MM.1S (cell line): ENCODE measurements around the gene TTC7B.

Source experiments
- DNase-seq: peaks from one replicate; pipeline ENCODE4 v3.0.0-alpha.2; 2015
- H2AFZ ChIP-seq: fragments of 300-600 bp; sonication (generic); 2 replicates; pipeline ENCODE4 v1.6.0; 2016; ENCODE audit warnings: antibody characterized with exemption, low read length
- H3F3A ChIP-seq: fragments of 300-600 bp; sonication (generic); 2 replicates; pipeline ENCODE4 v1.6.1; 2016; ENCODE audit warnings: mild to moderate bottlenecking, antibody characterized with exemption, low read length, moderate library complexity, mixed read lengths; ENCODE audit not compliant: insufficient read depth
- H3K27ac ChIP-seq: fragments of 300-600 bp; sonication (generic); 2 replicates; pipeline ENCODE4 v1.5.1; 2016; ENCODE audit warnings: mild to moderate bottlenecking, low read length
- H3K27me3 ChIP-seq: fragments of 300-600 bp; sonication (generic); replicated peaks from 2 replicates; pipeline ENCODE4 v1.6.0; 2016; ENCODE audit warnings: low read length; ENCODE audit not compliant: insufficient read depth
- H3K36me3 ChIP-seq: fragments of 300-600 bp; sonication (generic); replicated peaks from 2 replicates; pipeline ENCODE4 v1.6.1; 2016; ENCODE audit warnings: mild to moderate bottlenecking, low read length, mixed read lengths; ENCODE audit not compliant: insufficient read depth
- H3K4me1 ChIP-seq: fragments of 300-600 bp; sonication (generic); 2 replicates; pipeline ENCODE4 v1.6.1; 2016; ENCODE audit warnings: low read length, mixed read lengths
- H3K4me2 ChIP-seq: fragments of 300-600 bp; sonication (generic); 2 replicates; pipeline ENCODE4 v1.6.0; 2016; ENCODE audit warnings: low read depth, low read length
- H3K4me3 ChIP-seq: fragments of 300-600 bp; sonication (generic); 2 replicates; pipeline ENCODE4 v1.5.1; 2016; ENCODE audit warnings: low read length, mixed read lengths
- H3K79me2 ChIP-seq: fragments of 300-600 bp; sonication (generic); 2 replicates; pipeline ENCODE4 v1.6.1; 2016; ENCODE audit warnings: mixed run types, low read length, mixed read lengths
- H3K9ac ChIP-seq: fragments of 300-600 bp; sonication (generic); 2 replicates; pipeline ENCODE4 v1.6.1; 2016; ENCODE audit warnings: low read length, mixed read lengths
- H3K9me2 ChIP-seq: fragments of 300-600 bp; sonication (generic); replicated peaks from 2 replicates; pipeline ENCODE4 v1.6.1; 2016; ENCODE audit warnings: mild to moderate bottlenecking, low read length, mixed read lengths; ENCODE audit not compliant: insufficient read depth
- H3K9me3 ChIP-seq: fragments of 300-600 bp; sonication (generic); replicated peaks from 2 replicates; pipeline ENCODE4 v1.6.1; 2016; ENCODE audit warnings: mild to moderate bottlenecking, low read length, mixed read lengths; ENCODE audit not compliant: insufficient read depth
- H4K20me1 ChIP-seq: fragments of 300-600 bp; sonication (generic); 2 replicates; pipeline ENCODE4 v1.6.1; 2016; ENCODE audit warnings: mild to moderate bottlenecking, low read length, moderate library complexity, mixed read lengths; ENCODE audit not compliant: insufficient read depth
- EZH2 ChIP-seq: fragments of 300-600 bp; sonication (generic); optimal IDR thresholded peaks from 2 replicates; pipeline ENCODE3; 2017; ENCODE audit warnings: low read depth, mild to moderate bottlenecking, antibody characterized with exemption, low read length, mixed read lengths
- EZH2phosphoT487 ChIP-seq: fragments of 300-600 bp; sonication (generic); IDR thresholded peaks from 2 replicates; pipeline ENCODE4 v1.6.1; 2018; ENCODE audit warnings: antibody characterized with exemption, low read length
- TF ChIP-seq, protein P1 (sequence below): fragments of 300-600 bp; sonication (generic); IDR thresholded peaks from 2 replicates; pipeline ENCODE4 v1.5.1; 2016; ENCODE audit warnings: antibody characterized with exemption, low read length, mixed read lengths

Gene TTC7B

DNA sequence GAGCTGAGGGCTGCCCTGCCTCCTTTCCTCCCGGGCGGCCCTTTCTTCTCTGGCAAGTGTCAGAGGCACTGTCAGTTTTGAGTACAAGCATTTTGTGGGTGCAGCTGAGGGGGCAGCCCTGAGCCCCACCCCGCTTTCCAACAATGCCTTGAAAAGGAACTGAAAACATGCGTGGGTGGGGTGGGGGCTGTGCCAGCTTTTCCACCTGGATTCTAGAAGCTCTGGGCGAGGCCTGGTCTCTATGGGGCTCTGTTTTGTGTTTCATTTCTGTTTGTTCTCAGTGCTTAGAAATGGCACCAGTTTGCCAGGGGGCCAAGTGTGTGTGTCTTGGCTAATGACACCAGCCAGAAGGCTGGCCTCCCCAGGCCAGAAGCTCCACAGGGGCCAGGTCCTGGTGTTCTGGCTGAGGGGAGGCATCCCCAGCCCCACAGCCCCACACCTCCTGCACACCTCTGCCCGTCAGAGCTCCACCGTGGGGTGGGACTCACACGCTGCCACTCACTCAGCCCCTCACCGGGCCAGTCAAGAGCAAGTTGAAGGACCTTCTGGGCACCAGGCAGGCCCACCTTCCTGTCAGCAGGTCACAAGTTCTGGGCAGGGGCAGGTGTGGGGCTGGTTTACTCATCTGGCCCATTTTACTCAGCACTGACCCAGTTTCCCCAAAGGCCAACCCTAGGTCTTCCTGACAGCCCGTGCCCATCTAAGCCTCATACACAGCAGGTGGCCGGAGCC lies 264.3 kb downstream of the TTC7B start:
- Histone ChIP-seq H3K36me3 (no peaks in the 10 kb centered on the region), H3K9me3 (no peaks in the 10 kb centered on the region), H2AFZ (no peak overlapping the region), H4K20me1 (no peaks in the 10 kb centered on the region), H3K9ac (no peak overlapping the region), H3K4me3 (no peak overlapping the region), H3K4me2 (no peak overlapping the region), H3K27ac (no peak overlapping the region), H3K4me1 (no peaks in the 10 kb centered on the region), H3F3A (no peaks in the 10 kb centered on the region), H3K79me2 (no peaks in the 10 kb centered on the region), H3K27me3 (no peaks in the 10 kb centered on the region), H3K9me2 (no peaks in the 10 kb centered on the region)
- no peak for DNase-seq
- no peak for TF ChIP-seq EZH2
- TF ChIP-seq, protein P1, sequence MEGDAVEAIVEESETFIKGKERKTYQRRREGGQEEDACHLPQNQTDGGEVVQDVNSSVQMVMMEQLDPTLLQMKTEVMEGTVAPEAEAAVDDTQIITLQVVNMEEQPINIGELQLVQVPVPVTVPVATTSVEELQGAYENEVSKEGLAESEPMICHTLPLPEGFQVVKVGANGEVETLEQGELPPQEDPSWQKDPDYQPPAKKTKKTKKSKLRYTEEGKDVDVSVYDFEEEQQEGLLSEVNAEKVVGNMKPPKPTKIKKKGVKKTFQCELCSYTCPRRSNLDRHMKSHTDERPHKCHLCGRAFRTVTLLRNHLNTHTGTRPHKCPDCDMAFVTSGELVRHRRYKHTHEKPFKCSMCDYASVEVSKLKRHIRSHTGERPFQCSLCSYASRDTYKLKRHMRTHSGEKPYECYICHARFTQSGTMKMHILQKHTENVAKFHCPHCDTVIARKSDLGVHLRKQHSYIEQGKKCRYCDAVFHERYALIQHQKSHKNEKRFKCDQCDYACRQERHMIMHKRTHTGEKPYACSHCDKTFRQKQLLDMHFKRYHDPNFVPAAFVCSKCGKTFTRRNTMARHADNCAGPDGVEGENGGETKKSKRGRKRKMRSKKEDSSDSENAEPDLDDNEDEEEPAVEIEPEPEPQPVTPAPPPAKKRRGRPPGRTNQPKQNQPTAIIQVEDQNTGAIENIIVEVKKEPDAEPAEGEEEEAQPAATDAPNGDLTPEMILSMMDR = no peak
- TF ChIP-seq EZH2phosphoT487 = no peak

DNA sequence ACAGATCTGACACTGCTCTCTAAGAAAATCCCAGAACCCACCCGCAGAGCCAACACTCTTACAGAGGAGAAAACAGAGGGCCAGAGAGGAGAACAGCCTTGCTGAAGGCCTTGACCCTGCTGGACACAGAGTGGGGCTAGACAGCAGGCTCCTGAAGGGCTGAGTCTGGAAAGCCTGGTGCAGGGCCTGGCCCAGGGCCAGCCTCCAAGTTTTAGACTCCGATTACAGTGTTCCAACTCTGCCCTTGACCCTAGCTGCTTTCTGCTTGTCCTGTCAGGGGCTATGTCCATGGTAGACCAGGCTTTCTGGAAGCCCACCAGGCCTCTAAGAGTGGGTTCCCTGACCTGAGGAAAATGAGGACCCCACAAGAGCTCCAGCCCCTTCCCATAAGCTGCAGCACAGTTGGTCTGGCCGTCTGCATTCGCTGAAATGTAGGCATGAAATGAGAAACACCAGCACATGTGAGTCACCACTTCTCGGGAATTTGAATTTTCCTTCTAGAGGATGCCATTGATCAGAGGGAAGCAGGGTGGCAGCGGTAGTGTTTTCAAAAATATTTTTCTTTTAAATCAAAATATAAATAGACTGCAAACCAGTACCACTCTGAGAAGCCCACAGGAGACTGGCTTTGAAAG lies 265.0 kb downstream of the TTC7B start:
- Histone ChIP-seq H3K9me3 (no peaks in the 10 kb centered on the region), H3K79me2 (no peaks in the 10 kb centered on the region), H3K4me3 (no peak overlapping the region), H3F3A (no peaks in the 10 kb centered on the region), H3K27me3 (no peaks in the 10 kb centered on the region), H3K9me2 (no peaks in the 10 kb centered on the region), H3K27ac (no peak overlapping the region), H3K4me2 (no peak overlapping the region), H3K36me3 (no peaks in the 10 kb centered on the region), H2AFZ (no peak overlapping the region), H3K4me1 (no peaks in the 10 kb centered on the region), H4K20me1 (no peaks in the 10 kb centered on the region), H3K9ac (no peak overlapping the region)
- no peak for DNase-seq
- TF ChIP-seq EZH2phosphoT487 (no peak), EZH2 (no peak)
- TF ChIP-seq, protein P1 = no peak

DNA sequence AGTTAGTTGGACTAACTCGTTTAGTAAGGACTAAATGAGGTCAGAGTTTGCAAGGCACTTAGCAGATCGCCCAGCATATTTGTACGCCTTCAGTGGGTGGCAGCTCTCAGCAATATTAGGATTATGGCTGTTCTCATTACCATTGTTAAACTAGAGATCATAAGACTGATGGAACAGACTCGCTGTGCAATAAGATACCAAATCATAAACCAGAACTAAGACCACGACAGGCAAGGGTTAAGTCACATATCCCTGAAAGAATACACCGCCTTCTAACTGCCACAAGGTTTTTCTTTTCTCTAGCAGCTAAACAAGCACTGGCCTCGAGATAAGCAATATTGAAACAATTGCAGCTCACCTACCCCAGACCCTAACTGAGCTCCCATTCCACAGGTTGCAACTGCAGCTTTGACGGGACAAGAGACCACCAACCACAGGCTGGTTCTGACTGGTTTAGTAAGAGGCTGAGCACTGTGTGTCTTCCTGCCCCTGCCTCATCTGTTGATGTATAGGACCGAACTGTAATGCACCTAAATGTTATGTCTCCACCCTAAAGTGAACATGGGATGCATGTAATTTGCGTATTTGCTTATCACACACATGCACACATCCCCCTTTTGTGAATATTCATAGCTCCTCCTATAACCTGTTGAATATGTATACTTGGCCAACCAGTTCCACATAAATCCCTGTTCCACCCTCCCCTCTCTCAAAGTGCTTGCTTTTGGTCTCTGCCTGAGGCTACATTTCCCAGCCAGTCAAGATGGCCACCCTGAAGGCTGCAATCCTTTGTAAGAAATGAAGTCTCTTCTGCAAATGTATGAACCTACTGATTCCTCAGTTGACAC lies 266.2 kb downstream of the TTC7B start:
- no peaks in the 10 kb centered on the region for H3K9me3 ChIP-seq
- H3K9ac ChIP-seq = no peak overlapping the region
- no peaks in the 10 kb centered on the region for H3K27me3 ChIP-seq
- no peaks in the 10 kb centered on the region for H3F3A ChIP-seq
- H3K4me2 ChIP-seq = no peak overlapping the region
- DNase-seq = no peak
- H3K27ac ChIP-seq = no peak overlapping the region
- H3K79me2 ChIP-seq = no peaks in the 10 kb centered on the region
- H3K4me1 ChIP-seq = no peaks in the 10 kb centered on the region
- TF ChIP-seq EZH2 = no peak
- no peak for TF ChIP-seq EZH2phosphoT487
- TF ChIP-seq, protein P1 = no peak
- no peak overlapping the region for H3K4me3 ChIP-seq
- no peaks in the 10 kb centered on the region for H3K36me3 ChIP-seq
- no peaks in the 10 kb centered on the region for H4K20me1 ChIP-seq
- H2AFZ ChIP-seq = no peak overlapping the region
- H3K9me2 ChIP-seq = no peaks in the 10 kb centered on the region
